ENCODE measurements around the gene SAP30BP. TPM values are rescaled to one million over a fixed set of nuclear protein-coding genes. Genes with fewer than 3 reads are reported as not detected.

SAP30BP gene
- 94.4 TPM for polyA plus RNA-seq (2013, experiment 1 of 4)
- polyA plus RNA-seq (2013, experiment 2 of 4), result 98.3 TPM
- 77.8 TPM for polyA plus RNA-seq (2013, experiment 3 of 4)
- 88.4 TPM for polyA plus RNA-seq (2013, experiment 4 of 4)

DNA sequence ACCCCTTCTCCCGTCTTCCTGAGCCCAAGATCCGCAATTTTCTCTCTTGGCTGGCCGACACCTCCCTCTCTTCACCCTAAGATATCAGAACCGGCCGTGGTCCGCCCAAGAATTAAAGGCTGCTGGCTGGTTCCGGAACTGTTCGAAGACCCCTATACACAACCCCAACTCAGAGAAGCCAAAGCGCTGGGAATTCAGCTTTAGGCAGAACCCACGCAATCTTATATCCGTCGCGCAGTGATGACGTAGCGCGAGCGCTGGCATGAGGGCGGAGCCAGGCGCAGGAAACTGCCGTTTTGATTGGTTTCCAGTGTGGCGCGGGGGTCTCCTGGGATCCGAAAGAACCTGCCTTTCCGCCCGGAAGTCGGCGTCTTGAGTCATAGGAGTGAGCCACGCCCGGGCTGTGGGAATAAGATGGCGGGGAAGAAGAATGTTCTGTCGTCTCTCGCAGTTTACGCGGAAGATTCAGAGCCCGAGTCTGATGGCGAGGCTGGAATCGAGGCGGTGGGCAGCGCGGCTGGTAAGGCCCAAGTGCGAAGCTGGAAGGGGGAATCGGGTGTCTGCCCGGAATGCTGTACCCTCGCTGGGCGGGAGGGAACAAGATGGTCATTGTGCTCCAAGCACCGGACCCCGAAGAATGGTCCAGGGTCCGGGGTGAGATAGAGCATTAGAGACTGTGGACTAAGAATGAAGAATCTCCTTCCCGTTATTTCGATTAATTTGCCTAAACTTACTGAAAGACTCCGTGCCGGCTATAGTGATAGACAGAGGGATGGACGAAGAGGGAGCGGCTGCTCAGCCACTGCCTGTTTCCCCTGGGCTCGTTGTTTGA is at the start of gene SAP30BP, which contains the start of gene RECQL5:
Gene SAP30BP (plus strand): TSS at position 380 of the 832 bp plus-strand sequence. CDS start 35 bp downstream, at position 415.
Gene RECQL5 (minus strand): TSS at position 196 of the 832 bp plus-strand sequence. CDS start 597 bp downstream, outside the sequence.
- peaks cover 22% of the 10 kb centered on the region for H3K36me3 ChIP-seq (ENCODE audit: control insufficient read depth, insufficient read depth, low read length)
- H3K4me1 ChIP-seq (ENCODE audit: control insufficient read depth, insufficient read depth, low read length), result no peaks in the 10 kb centered on the region
- 1% methylated on average over 55 of the region's 55 CpGs for WGBS, 2 experiments
- H3K4me3 ChIP-seq (ENCODE audit: insufficient read depth, low read depth, low read length), result peak within 1 kb of the TSS; percentile 85
- no peaks in the 10 kb centered on the region for H3K27me3 ChIP-seq (ENCODE audit: control insufficient read depth, insufficient read depth, low read length, poor library complexity, severe bottlenecking)
- no peaks in the 10 kb centered on the region for H3K9me3 ChIP-seq (ENCODE audit: control insufficient read depth, low read length)
- H3K27ac ChIP-seq (ENCODE audit: insufficient read depth, low read depth, low read length, poor library complexity, severe bottlenecking), result peak within 1 kb of the TSS; percentile 60

DNA sequence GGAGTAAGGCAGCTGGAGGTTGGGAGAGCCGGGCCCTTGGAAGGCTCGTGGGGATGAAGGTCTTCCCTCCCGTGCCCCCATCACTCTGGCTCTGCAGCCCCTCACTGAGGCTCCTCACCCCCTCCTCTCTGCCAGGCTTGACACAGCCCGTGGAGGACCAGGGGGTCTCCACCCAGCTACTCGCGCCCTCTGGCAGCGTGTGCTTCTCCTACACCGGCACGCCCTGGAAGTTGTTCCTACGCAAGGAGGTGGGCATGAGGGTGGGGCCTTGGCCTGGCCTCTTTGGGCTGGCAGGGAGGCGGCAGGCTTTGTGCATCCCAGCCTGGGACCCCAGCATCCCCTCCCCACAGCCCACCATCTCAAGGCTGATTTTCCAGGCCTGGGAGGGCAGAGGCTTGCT is 49.5 kb upstream of the SAP30BP start:
- Histone ChIP-seq H3K4me3 (ENCODE audit: insufficient read depth, low read depth, low read length) (no peak overlapping the region), H3K4me1 (ENCODE audit: control insufficient read depth, insufficient read depth, low read length) (peaks cover 13% of the 10 kb centered on the region), H3K27me3 (ENCODE audit: control insufficient read depth, insufficient read depth, low read length, poor library complexity, severe bottlenecking) (no peaks in the 10 kb centered on the region), H3K27ac (ENCODE audit: insufficient read depth, low read depth, low read length, poor library complexity, severe bottlenecking) (no peak overlapping the region), H3K36me3 (ENCODE audit: control insufficient read depth, insufficient read depth, low read length) (no peaks in the 10 kb centered on the region), H3K9me3 (ENCODE audit: control insufficient read depth, low read length) (no peaks in the 10 kb centered on the region)
- 89 to 90% methylated on average over 11 of the region's 11 CpGs for WGBS, 2 experiments

DNA sequence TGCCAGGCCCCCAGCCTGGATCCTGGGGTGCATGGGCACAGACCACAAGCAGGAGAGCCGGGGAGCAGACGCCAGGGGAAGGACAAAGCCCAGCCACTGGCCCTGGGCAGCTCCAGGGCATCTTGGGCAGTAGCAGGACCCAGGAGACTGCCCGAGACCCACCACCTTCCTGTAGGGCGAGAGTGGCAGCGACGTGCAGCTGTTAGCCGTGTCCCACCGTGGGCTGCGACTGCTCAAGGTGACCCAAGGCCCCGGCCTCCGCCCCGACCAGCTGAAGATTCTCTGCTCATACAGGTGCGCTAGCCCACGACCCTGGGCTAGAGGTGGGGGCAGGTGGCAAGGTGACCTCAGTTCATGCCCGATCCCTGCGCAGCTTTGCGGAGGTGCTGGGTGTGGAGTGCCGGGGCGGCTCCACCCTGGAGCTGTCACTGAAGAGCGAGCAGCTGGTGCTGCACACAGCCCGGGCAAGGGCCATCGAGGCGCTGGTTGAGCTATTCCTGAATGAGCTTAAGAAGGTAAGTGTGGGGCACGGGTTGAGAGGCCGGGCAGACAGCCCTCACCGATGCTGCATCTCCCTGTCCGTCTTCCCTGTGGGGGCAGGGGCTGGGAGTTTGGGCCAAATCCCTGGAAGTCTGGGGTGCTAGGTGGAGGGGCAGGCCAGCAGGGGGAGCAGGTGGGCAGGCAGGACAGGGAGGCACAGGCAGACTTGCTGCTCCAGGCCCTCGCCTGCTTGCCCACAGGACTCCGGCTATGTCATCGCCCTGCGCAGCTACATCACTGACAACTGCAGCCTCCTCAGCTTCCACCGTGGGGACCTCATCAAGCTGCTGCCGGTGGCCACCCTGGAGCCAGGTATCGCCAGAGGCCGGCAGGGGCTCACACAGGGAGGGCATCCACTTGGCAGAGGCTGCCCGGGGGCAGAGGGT is 47.4 kb upstream of the SAP30BP start:
- no peaks in the 10 kb centered on the region for H3K27me3 ChIP-seq (ENCODE audit: control insufficient read depth, insufficient read depth, low read length, poor library complexity, severe bottlenecking)
- peaks cover under 1% of the 10 kb centered on the region for H3K4me1 ChIP-seq (ENCODE audit: control insufficient read depth, insufficient read depth, low read length)
- no peaks in the 10 kb centered on the region for H3K36me3 ChIP-seq (ENCODE audit: control insufficient read depth, insufficient read depth, low read length)
- 78 to 79% methylated on average over 36 of the region's 36 CpGs for WGBS, 2 experiments
- no peak overlapping the region for H3K27ac ChIP-seq (ENCODE audit: insufficient read depth, low read depth, low read length, poor library complexity, severe bottlenecking)
- no peaks in the 10 kb centered on the region for H3K9me3 ChIP-seq (ENCODE audit: control insufficient read depth, low read length)
- no peak overlapping the region for H3K4me3 ChIP-seq (ENCODE audit: insufficient read depth, low read depth, low read length)

DNA sequence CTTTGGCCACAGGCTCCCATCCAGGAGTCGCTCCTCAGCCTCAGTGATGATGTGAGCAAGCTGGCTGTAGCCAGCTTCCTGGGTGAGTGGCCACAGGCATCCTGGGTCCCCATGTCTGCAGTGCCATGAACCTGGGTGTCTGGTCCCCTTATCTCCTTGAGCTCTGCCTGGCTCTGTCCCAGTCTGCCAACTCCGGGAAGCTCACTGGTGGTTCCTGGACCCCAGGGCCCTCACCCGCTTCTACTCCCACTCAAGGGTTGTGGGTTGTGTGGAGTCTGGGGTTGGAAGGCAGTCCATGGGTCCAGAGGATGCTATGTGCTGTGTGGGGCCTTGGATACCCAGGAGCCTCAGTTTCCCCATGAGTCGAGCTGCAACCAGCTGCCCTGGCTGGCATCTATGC is 45.6 kb upstream of the SAP30BP start:
- Histone ChIP-seq H3K9me3 (ENCODE audit: control insufficient read depth, low read length) (no peaks in the 10 kb centered on the region), H3K27ac (ENCODE audit: insufficient read depth, low read depth, low read length, poor library complexity, severe bottlenecking) (no peak overlapping the region), H3K4me1 (ENCODE audit: control insufficient read depth, insufficient read depth, low read length) (no peaks in the 10 kb centered on the region), H3K27me3 (ENCODE audit: control insufficient read depth, insufficient read depth, low read length, poor library complexity, severe bottlenecking) (no peaks in the 10 kb centered on the region), H3K36me3 (ENCODE audit: control insufficient read depth, insufficient read depth, low read length) (no peaks in the 10 kb centered on the region), H3K4me3 (ENCODE audit: insufficient read depth, low read depth, low read length) (no peak overlapping the region)
- 94 to 95% methylated on average over 4 of the region's 4 CpGs for WGBS, 2 experiments

DNA sequence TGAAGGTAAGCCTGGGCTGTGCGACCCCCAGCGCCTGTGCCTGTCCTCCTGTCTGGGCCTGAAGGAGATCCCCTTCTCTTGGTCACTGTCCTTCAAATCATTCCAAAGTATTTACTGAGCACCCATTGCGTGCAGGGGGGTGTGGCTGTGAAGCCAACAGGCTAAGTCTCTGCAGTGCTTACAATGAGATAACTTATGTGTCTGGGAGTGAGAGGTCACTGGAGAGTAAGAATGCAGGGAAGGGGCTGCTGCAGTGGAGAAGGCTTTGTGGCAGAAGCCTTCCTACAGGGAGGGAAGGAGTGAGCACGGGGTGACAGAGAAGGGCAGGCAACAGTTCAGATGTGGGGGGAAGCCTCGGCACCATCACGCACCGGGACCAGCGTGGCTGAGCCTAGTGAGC is 45.1 kb upstream of the SAP30BP start:
- no peak overlapping the region for H3K27ac ChIP-seq (ENCODE audit: insufficient read depth, low read depth, low read length, poor library complexity, severe bottlenecking)
- WGBS, 2 experiments, result 85 to 87% methylated on average over 8 of the region's 8 CpGs
- H3K4me3 ChIP-seq (ENCODE audit: insufficient read depth, low read depth, low read length), result no peak overlapping the region
- no peaks in the 10 kb centered on the region for H3K36me3 ChIP-seq (ENCODE audit: control insufficient read depth, insufficient read depth, low read length)
- H3K4me1 ChIP-seq (ENCODE audit: control insufficient read depth, insufficient read depth, low read length), result no peaks in the 10 kb centered on the region
- H3K9me3 ChIP-seq (ENCODE audit: control insufficient read depth, low read length), result no peaks in the 10 kb centered on the region
- no peaks in the 10 kb centered on the region for H3K27me3 ChIP-seq (ENCODE audit: control insufficient read depth, insufficient read depth, low read length, poor library complexity, severe bottlenecking)

DNA sequence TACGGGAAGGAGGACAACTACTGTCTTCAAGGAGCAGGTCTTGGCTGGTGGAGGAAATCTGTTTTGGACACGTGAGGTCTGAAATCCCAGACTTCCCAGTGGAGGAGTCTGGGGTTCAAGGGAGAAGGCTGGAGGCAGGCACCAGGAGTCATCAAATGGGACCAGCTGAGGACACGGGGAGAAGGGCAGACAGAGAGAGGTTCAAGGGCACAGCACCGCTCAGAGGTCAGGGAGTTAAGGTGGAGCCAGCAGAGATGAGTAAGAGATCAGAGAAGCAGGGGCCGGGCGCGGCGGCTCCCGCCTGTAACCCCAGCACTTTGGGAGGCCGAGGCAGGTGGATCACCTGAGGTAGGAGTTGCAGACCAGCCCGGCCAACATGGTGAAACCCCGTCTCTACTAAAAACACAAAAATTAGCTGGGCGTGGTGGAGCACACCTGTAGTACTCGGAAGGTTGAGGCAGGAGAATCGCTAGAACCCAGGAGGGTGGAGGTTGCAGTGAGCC is 44.3 kb upstream of the SAP30BP start:
- Histone ChIP-seq H3K4me1 (ENCODE audit: control insufficient read depth, insufficient read depth, low read length) (no peaks in the 10 kb centered on the region), H3K9me3 (ENCODE audit: control insufficient read depth, low read length) (no peaks in the 10 kb centered on the region), H3K4me3 (ENCODE audit: insufficient read depth, low read depth, low read length) (no peak overlapping the region), H3K36me3 (ENCODE audit: control insufficient read depth, insufficient read depth, low read length) (no peaks in the 10 kb centered on the region), H3K27ac (ENCODE audit: insufficient read depth, low read depth, low read length, poor library complexity, severe bottlenecking) (no peak overlapping the region), H3K27me3 (ENCODE audit: control insufficient read depth, insufficient read depth, low read length, poor library complexity, severe bottlenecking) (no peaks in the 10 kb centered on the region)
- WGBS, 2 experiments, result 84 to 92% methylated on average over 15 of the region's 15 CpGs

DNA sequence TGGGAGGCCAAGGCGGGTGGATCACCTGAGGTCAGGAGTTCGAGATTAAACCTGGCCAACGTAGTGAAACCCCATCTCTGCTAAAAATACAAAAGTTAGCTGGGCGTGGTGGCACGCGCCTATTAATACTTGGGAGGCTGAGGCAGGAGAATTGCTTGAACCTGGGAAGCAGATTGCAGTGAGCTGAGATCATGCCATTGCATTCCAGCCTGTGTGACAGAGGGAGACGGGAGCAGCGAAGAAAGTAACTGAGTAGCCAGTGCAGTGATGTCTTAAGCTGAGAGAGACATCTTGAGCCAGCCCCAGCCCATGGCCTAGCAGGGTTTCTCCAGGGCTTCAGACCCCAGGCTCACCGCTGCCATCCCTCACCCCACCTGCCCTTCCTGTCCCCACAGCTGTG is 43.8 kb upstream of the SAP30BP start:
- H3K9me3 ChIP-seq (ENCODE audit: control insufficient read depth, low read length), result no peaks in the 10 kb centered on the region
- H3K4me1 ChIP-seq (ENCODE audit: control insufficient read depth, insufficient read depth, low read length), result no peaks in the 10 kb centered on the region
- H3K36me3 ChIP-seq (ENCODE audit: control insufficient read depth, insufficient read depth, low read length), result no peaks in the 10 kb centered on the region
- WGBS, 2 experiments, result 92 to 93% methylated on average over 9 of the region's 9 CpGs
- no peaks in the 10 kb centered on the region for H3K27me3 ChIP-seq (ENCODE audit: control insufficient read depth, insufficient read depth, low read length, poor library complexity, severe bottlenecking)
- no peak overlapping the region for H3K27ac ChIP-seq (ENCODE audit: insufficient read depth, low read depth, low read length, poor library complexity, severe bottlenecking)
- no peak overlapping the region for H3K4me3 ChIP-seq (ENCODE audit: insufficient read depth, low read depth, low read length)

DNA sequence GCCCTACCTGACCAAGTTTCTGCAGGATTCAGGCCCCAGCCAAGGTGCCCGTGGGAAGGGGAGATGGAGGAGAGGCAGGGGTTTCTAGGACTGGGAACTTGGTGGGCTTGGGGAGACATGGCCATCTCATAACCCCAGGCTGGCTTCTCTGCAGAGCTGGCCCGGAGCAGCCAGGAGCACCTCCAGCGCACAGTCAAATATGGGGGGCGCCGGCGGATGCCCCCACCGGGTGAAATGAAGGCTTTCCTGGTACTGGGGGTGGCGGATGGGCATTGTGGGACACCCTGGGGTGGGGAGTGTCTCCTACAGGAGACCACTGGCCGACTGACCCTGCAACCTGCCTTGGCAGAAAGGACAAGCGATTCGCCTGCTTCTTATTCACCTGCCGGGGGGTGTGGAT is 43.1 kb upstream of the SAP30BP start:
- Histone ChIP-seq H3K36me3 (ENCODE audit: control insufficient read depth, insufficient read depth, low read length) (no peaks in the 10 kb centered on the region), H3K4me1 (ENCODE audit: control insufficient read depth, insufficient read depth, low read length) (no peaks in the 10 kb centered on the region), H3K27ac (ENCODE audit: insufficient read depth, low read depth, low read length, poor library complexity, severe bottlenecking) (no peak overlapping the region), H3K9me3 (ENCODE audit: control insufficient read depth, low read length) (no peaks in the 10 kb centered on the region), H3K4me3 (ENCODE audit: insufficient read depth, low read depth, low read length) (no peak overlapping the region), H3K27me3 (ENCODE audit: control insufficient read depth, insufficient read depth, low read length, poor library complexity, severe bottlenecking) (no peaks in the 10 kb centered on the region)
- 91% methylated on average over 12 of the region's 12 CpGs for WGBS, 2 experiments

DNA sequence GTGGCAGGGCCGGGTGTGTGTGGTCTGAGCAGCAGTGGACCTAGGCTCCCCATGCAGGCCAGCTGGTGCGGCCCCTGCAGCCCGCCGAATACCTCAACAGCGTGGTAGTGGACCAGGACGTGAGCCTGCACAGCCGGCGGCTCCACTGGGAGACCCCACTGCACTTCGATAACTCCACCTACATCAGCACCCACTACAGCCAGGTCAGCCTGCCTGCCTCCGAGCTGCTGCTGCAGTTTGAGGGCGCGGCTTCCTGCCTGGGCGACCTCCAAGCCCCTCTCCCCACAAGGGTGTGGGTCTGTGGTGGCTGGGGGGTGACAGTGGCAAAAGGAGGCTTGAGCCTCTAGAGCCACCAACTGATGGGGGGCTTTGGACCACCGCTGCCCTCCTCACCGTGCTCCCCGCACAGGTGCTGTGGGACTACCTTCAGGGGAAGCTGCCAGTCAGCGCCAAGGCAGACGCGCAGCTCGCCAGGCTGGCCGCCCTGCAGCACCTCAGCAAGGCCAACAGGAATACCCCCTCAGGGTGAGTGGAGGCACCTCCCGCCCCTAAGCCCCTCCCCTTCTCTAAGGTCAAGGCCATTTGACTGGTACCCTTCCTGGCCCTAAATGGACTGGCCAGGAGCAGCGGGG is 42.3 kb upstream of the SAP30BP start:
- H3K36me3 ChIP-seq (ENCODE audit: control insufficient read depth, insufficient read depth, low read length), result no peaks in the 10 kb centered on the region
- H3K27me3 ChIP-seq (ENCODE audit: control insufficient read depth, insufficient read depth, low read length, poor library complexity, severe bottlenecking), result no peaks in the 10 kb centered on the region
- H3K4me1 ChIP-seq (ENCODE audit: control insufficient read depth, insufficient read depth, low read length), result no peaks in the 10 kb centered on the region
- 89 to 96% methylated on average over 22 to 23 of the region's 23 CpGs for WGBS, 2 experiments
- no peaks in the 10 kb centered on the region for H3K9me3 ChIP-seq (ENCODE audit: control insufficient read depth, low read length)
- no peak overlapping the region for H3K4me3 ChIP-seq (ENCODE audit: insufficient read depth, low read depth, low read length)
- no peak overlapping the region for H3K27ac ChIP-seq (ENCODE audit: insufficient read depth, low read depth, low read length, poor library complexity, severe bottlenecking)

Data from ectodermal cell (in vitro differentiated cells).